Endodermal cell (in vitro differentiated cells): ENCODE data around the gene TTC23. TPM values are rescaled to one million over a fixed set of nuclear protein-coding genes. Genes with fewer than 3 reads are reported as not detected.

Experiments used
- DNase-seq: peaks from one replicate; pipeline ENCODE4 v3.0.0-alpha.2; 2017
- H3K27ac ChIP-seq: 2 replicates; pipeline ENCODE4 v1.5.1; 2013; ENCODE audit warnings: mild to moderate bottlenecking, low read depth, low read length, moderate library complexity
- H3K27me3 ChIP-seq: 2 replicates; pipeline ENCODE4 v1.6.1; 2013; ENCODE audit warnings: mild to moderate bottlenecking, low read length, moderate library complexity; ENCODE audit not compliant: insufficient read depth, control insufficient read depth, poor library complexity, severe bottlenecking
- H3K36me3 ChIP-seq: 2 replicates; pipeline ENCODE4 v1.7.0; 2013; ENCODE audit warnings: mild to moderate bottlenecking, low read length, moderate library complexity; ENCODE audit not compliant: control insufficient read depth, insufficient read depth
- H3K4me1 ChIP-seq: one replicate; pipeline ENCODE4 v1.7.0; 2013; ENCODE audit warnings: low read length; ENCODE audit not compliant: control insufficient read depth, insufficient read depth
- H3K4me3 ChIP-seq: 2 replicates; pipeline ENCODE4 v1.5.1; 2013; ENCODE audit warnings: mild to moderate bottlenecking, low read length, moderate library complexity
- H3K9ac ChIP-seq: 2 replicates; pipeline ENCODE4 v1.6.1; 2013; ENCODE audit warnings: mild to moderate bottlenecking, low read length, moderate library complexity; ENCODE audit not compliant: poor library complexity, severe bottlenecking; ENCODE audit errors: extremely low read depth
- H3K9me3 ChIP-seq: 2 replicates; pipeline ENCODE4 v1.6.1; 2013; ENCODE audit warnings: mild to moderate bottlenecking, low read length, moderate library complexity; ENCODE audit not compliant: control insufficient read depth
- H3K27ac Mint-ChIP-seq: 2 replicates; pipeline ENCODE4 v1.8.0; 2020; ENCODE audit warnings: mixed read lengths
- H3K27me3 Mint-ChIP-seq: 2 replicates; pipeline ENCODE4 v1.8.0; 2021; ENCODE audit warnings: mild to moderate bottlenecking, mixed read lengths; ENCODE audit not compliant: insufficient read depth
- H3K36me3 Mint-ChIP-seq: 2 replicates; pipeline ENCODE4 v1.8.0; 2020; ENCODE audit warnings: low read depth, mixed read lengths
- H3K4me1 Mint-ChIP-seq: 2 replicates; pipeline ENCODE4 v1.8.0; 2020; ENCODE audit warnings: mixed read lengths
- H3K4me3 Mint-ChIP-seq: 2 replicates; pipeline ENCODE4 v1.8.0; 2020; ENCODE audit warnings: mild to moderate bottlenecking, moderate library complexity, mixed read lengths
- H3K9me3 Mint-ChIP-seq: 2 replicates; pipeline ENCODE4 v1.8.0; 2020; ENCODE audit warnings: mild to moderate bottlenecking, mixed read lengths
- WGBS, 2 experiments: methylation state at CpG; one replicate each; pipeline versions ENCODE4 v1.1.5 to v1.1.7; 2013; ENCODE audit warnings: missing lambda C conversion rate in 2 of 2, mixed read lengths in 1 of 2; ENCODE audit not compliant: insufficient coverage in 1 of 2, insufficient read length in 1 of 2; 5-methylcytosine and 5-hydroxymethylcytosine counted together
- total RNA-seq, 2 donors: library from RNA; stranded (reverse); fragmentation: NEBNext Ultra II Directional in 1 of 2; extraction: Animal tissue kit (Norgen Biotek cat#: 25700) in 1 of 2; gene quantifications; 2 replicates in 1 of 2; 3 replicates in 1 of 2; pipeline ENCODE4 v1.2.1, GENCODE V29; 2021
- TF ChIP-seq, protein P1 (sequence below): fragments of 200-600 bp; sonication (generic); conservative IDR thresholded peaks from 2 replicates; pipeline ENCODE4 v1.5.0; 2021; ENCODE audit warnings: antibody characterized with exemption, mild to moderate bottlenecking

Gene TTC23
- total RNA-seq, 2 donors from 2014 or later, result 20.7 to 26.3 TPM

DNA sequence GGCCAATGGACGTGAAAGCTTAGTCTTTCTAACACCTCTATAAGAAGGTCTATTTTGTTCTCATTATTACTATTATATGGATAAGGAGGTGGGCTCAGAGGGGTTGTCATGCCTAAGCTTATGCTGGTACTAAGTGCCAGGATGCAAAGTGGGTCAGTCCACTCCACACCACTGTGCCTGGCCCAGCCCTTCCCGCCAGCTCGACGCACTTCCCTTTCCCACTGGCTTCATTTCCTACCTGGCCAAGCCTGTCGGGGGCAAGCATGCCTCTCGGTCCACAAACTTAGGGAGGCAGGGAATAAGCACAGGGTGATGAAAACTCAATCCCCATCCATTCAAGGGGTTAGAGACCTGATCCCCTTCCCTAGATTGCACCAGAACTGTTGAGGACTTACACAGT is 150.4 kb downstream of the TTC23 start:
- H3K36me3 ChIP-seq, result no peaks in the 10 kb centered on the region
- H3K4me3 Mint-ChIP-seq, result no peak overlapping the region
- H3K36me3 Mint-ChIP-seq, result no peaks in the 10 kb centered on the region
- peaks cover 55% of the 10 kb centered on the region for H3K27me3 Mint-ChIP-seq
- no peak overlapping the region for H3K27ac Mint-ChIP-seq
- no peaks in the 10 kb centered on the region for H3K9me3 ChIP-seq
- no peak for DNase-seq
- H3K4me1 Mint-ChIP-seq, result peaks cover 4% of the 10 kb centered on the region
- no peak overlapping the region for H3K4me3 ChIP-seq
- TF ChIP-seq, protein P1, sequence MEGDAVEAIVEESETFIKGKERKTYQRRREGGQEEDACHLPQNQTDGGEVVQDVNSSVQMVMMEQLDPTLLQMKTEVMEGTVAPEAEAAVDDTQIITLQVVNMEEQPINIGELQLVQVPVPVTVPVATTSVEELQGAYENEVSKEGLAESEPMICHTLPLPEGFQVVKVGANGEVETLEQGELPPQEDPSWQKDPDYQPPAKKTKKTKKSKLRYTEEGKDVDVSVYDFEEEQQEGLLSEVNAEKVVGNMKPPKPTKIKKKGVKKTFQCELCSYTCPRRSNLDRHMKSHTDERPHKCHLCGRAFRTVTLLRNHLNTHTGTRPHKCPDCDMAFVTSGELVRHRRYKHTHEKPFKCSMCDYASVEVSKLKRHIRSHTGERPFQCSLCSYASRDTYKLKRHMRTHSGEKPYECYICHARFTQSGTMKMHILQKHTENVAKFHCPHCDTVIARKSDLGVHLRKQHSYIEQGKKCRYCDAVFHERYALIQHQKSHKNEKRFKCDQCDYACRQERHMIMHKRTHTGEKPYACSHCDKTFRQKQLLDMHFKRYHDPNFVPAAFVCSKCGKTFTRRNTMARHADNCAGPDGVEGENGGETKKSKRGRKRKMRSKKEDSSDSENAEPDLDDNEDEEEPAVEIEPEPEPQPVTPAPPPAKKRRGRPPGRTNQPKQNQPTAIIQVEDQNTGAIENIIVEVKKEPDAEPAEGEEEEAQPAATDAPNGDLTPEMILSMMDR, result no peak
- H3K9me3 Mint-ChIP-seq, result no peaks in the 10 kb centered on the region
- WGBS, 2 experiments, result 75% methylated on average over 6 of the region's 6 CpGs; no CpG with 5 or more reads in 1 of the 2 experiments
- peaks cover 42% of the 10 kb centered on the region for H3K27me3 ChIP-seq
- no peak overlapping the region for H3K27ac ChIP-seq
- no peak overlapping the region for H3K9ac ChIP-seq
- peaks cover 3% of the 10 kb centered on the region for H3K4me1 ChIP-seq

GRCh38 chr15:99098426-99098825 is 151.0 kb downstream of the TTC23 start:
- Mint-ChIP-seq H3K27ac (no peak overlapping the region), H3K27me3 (peaks cover 52% of the 10 kb centered on the region), H3K4me3 (no peak overlapping the region), H3K4me1 (peaks cover 4% of the 10 kb centered on the region), H3K9me3 (no peaks in the 10 kb centered on the region), H3K36me3 (no peaks in the 10 kb centered on the region)
- H3K36me3 ChIP-seq, result no peaks in the 10 kb centered on the region
- H3K27me3 ChIP-seq, result peaks cover 40% of the 10 kb centered on the region
- no peak overlapping the region for H3K4me3 ChIP-seq
- peaks cover 3% of the 10 kb centered on the region for H3K4me1 ChIP-seq
- no peak for DNase-seq
- no peak overlapping the region for H3K9ac ChIP-seq
- TF ChIP-seq, protein P1, result no peak
- WGBS, 2 experiments, result 88 to 90% methylated on average over 12 of the region's 12 CpGs
- H3K9me3 ChIP-seq, result no peaks in the 10 kb centered on the region
- H3K27ac ChIP-seq, result no peak overlapping the region

DNA sequence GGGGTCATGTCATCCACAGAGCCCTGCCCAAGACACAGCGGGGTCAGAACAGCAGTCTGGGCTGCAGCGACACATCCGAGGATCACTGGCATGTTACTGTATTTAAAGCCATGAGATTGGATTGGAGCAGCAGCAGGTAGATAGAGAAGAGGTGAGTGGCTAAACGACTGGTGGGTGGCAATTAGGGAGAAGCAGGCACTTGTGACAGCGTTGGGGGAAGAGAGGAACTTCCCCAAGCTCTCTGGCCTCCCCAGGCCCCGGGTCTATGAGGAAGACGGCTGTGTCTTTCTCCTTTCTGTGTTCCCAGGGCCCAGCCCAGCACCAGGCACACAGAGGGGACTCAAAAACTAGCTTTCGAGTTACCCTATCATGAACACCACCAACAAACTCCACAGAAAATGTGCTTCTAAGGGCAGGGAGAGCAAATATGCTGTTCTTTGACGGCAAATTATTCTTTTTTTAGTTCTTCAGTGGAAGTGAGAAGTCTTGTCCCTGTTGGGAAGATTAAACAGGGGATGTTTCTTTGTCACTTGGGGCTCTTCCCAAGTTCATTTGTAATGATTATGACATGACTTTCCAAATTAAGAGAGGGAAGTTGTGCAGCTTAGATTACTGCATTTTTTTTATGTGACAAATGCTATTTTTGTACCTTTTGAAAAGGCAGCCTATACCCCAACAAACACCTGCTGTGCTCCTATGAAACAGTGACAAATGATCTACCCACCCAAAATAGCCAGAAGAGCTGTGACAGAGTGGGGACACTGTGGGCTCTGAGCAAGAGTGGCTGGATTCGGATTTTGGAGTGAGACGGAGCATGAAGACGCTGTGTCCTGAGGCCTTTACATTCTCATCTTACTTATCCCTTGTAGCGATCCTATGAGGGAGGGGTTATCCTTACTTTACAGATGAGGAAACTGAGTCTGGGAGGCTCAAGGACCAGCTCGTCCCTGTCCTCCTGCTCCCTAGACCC is 151.7 kb downstream of the TTC23 start:
- no peak overlapping the region for H3K27ac ChIP-seq
- H3K36me3 ChIP-seq, result no peaks in the 10 kb centered on the region
- H3K27ac Mint-ChIP-seq, result no peak overlapping the region
- H3K4me3 Mint-ChIP-seq, result no peak overlapping the region
- H3K9me3 ChIP-seq, result no peaks in the 10 kb centered on the region
- no peaks in the 10 kb centered on the region for H3K36me3 Mint-ChIP-seq
- no peak for DNase-seq
- no peak overlapping the region for H3K4me3 ChIP-seq
- H3K9ac ChIP-seq, result no peak overlapping the region
- no peaks in the 10 kb centered on the region for H3K9me3 Mint-ChIP-seq
- H3K27me3 Mint-ChIP-seq, result peaks cover 48% of the 10 kb centered on the region
- peaks cover 33% of the 10 kb centered on the region for H3K27me3 ChIP-seq
- H3K4me1 ChIP-seq, result peaks cover 3% of the 10 kb centered on the region
- WGBS, 2 experiments, result 91 to 92% methylated on average over 10 to 14 of the region's 14 CpGs
- TF ChIP-seq, protein P1, result no peak
- H3K4me1 Mint-ChIP-seq, result peaks cover 4% of the 10 kb centered on the region
